SK-N-SH (cell line): ENCODE data around the gene DSCAM. TPM values are rescaled to one million over a fixed set of nuclear protein-coding genes. Genes with fewer than 3 reads are reported as not detected.

Experiments
- CTCF ChIA-PET: fragments of 300-600, 350-600 bp; formaldehyde crosslinking; extraction: SDS; loops from one replicate; lab custom pipeline; 2021; lab: Yijun Ruan, JAX
- POLR2A ChIA-PET: fragments of 350-600 bp; sonication (Branson Sonifier 250); formaldehyde crosslinking; extraction: SDS; loops from one replicate; lab custom pipeline; 2020; ENCODE audit warnings: antibody characterized with exemption, inconsistent platforms; lab: Yijun Ruan, JAX
- DNase-seq: peaks from one replicate; pipeline ENCODE4 v3.0.0; 2012
- H2AFZ ChIP-seq: fragments of 200-600 bp; sonication (generic); 2 replicates; pipeline ENCODE4 v1.8.1; 2016; ENCODE audit warnings: antibody characterized with exemption, mild to moderate bottlenecking, low read depth
- H3F3A ChIP-seq: fragments of 200-600 bp; sonication (generic); replicated peaks from 2 replicates; pipeline ENCODE3; 2016; ENCODE audit warnings: antibody characterized with exemption, mild to moderate bottlenecking; ENCODE audit not compliant: insufficient read depth
- H3K27ac ChIP-seq, 2 experiments: fragments of 200-500 bp in 1 of 2; fragments of 200-600 bp in 1 of 2; sonication (Bioruptor generic) in 1 of 2; sonication (generic), shearing (Covaris generic) in 1 of 2; 2 replicates each; pipeline versions ENCODE4 v1.5.1 to v1.6.1; 2014 to 2016; ENCODE audit warnings: low read depth in 2 of 2, inconsistent platforms in 1 of 2, low read length in 1 of 2, mild to moderate bottlenecking in 1 of 2, mixed read lengths in 1 of 2
- H3K27me3 ChIP-seq: fragments of 200-600 bp; sonication (generic), shearing (Covaris generic); 2 replicates; pipeline ENCODE4 v1.6.1; 2016; ENCODE audit warnings: mixed run types; ENCODE audit not compliant: insufficient read depth
- H3K36me3 ChIP-seq, 2 experiments: fragments of 200-500 bp in 1 of 2; fragments of 200-600 bp in 1 of 2; sonication (Bioruptor generic) in 1 of 2; sonication (generic) in 1 of 2; replicated peaks in 1 of 2; 2 replicates each; pipeline versions ENCODE3 to v1.5.1; 2014 to 2016; ENCODE audit warnings: low read length in 1 of 2, mild to moderate bottlenecking in 1 of 2; ENCODE audit not compliant: insufficient read depth in 2 of 2, control insufficient read depth in 1 of 2
- H3K4me1 ChIP-seq, 2 experiments: fragments of 200-500 bp in 1 of 2; fragments of 200-600 bp in 1 of 2; sonication (Bioruptor generic) in 1 of 2; sonication (generic), shearing (Covaris generic) in 1 of 2; 2 replicates each; pipeline versions ENCODE4 v1.5.1 to v1.6.1; 2014 to 2016; ENCODE audit warnings: low read depth in 1 of 2, low read length in 1 of 2, mixed run types in 1 of 2; ENCODE audit not compliant: insufficient read depth in 2 of 2, control insufficient read depth in 1 of 2
- H3K4me2 ChIP-seq: fragments of 200-600 bp; sonication (generic), shearing (Covaris generic); 2 replicates; pipeline ENCODE4 v1.6.1; 2017; ENCODE audit warnings: mixed run types
- H3K4me3 ChIP-seq, 2 experiments: fragments of 200-500 bp in 1 of 2; fragments of 200-600 bp in 1 of 2; sonication (Bioruptor generic) in 1 of 2; sonication (generic), shearing (Covaris generic) in 1 of 2; 2 replicates each; pipeline versions ENCODE4 v1.5.1 to v1.8.1; 2014 to 2016; ENCODE audit warnings: low read depth in 2 of 2, inconsistent platforms in 1 of 2, low read length in 1 of 2, mild to moderate bottlenecking in 1 of 2, mixed read lengths in 1 of 2, moderate library complexity in 1 of 2
- H3K79me2 ChIP-seq: fragments of 200-600 bp; sonication (generic); 2 replicates; pipeline ENCODE4 v1.8.1; 2017; ENCODE audit warnings: mild to moderate bottlenecking; ENCODE audit not compliant: insufficient read depth
- H3K9ac ChIP-seq: fragments of 200-600 bp; sonication (generic); 2 replicates; pipeline ENCODE4 v1.6.1; 2017; ENCODE audit warnings: mixed run types
- H3K9me2 ChIP-seq: fragments of 200-600 bp; sonication (generic); 2 replicates; pipeline ENCODE4 v1.6.1; 2017; ENCODE audit warnings: mixed run types
- H3K9me3 ChIP-seq: fragments of 200-600 bp; sonication (generic); 2 replicates; pipeline ENCODE4 v1.6.1; 2017; ENCODE audit warnings: mixed run types, mild to moderate bottlenecking, moderate library complexity
- H4K20me1 ChIP-seq: fragments of 200-600 bp; sonication (generic); 2 replicates; pipeline ENCODE4 v1.6.1; 2017; ENCODE audit warnings: mild to moderate bottlenecking, mixed run types; ENCODE audit not compliant: insufficient read depth
- ELF1 ChIP-seq: IDR thresholded peaks from 2 replicates; pipeline ENCODE4 v1.4.0; 2012
- FOXM1 ChIP-seq: IDR thresholded peaks from 2 replicates; pipeline ENCODE4 v1.4.0; 2012; ENCODE audit warnings: low read depth, mild to moderate bottlenecking
- GABPA ChIP-seq: IDR thresholded peaks from 2 replicates; pipeline ENCODE4 v1.4.0; 2012; ENCODE audit warnings: low read depth, mild to moderate bottlenecking
- MEF2A ChIP-seq: IDR thresholded peaks from 2 replicates; pipeline ENCODE4 v1.4.0; 2012; ENCODE audit warnings: low read depth, borderline replicate concordance
- MXI1 ChIP-seq: IDR thresholded peaks from 2 replicates; pipeline ENCODE4 v1.6.1; 2012; ENCODE audit warnings: mild to moderate bottlenecking, low read depth, low read length, improper control_type of control experiment
- NFIC ChIP-seq: IDR thresholded peaks from 2 replicates; pipeline ENCODE4 v1.4.0; 2012; ENCODE audit warnings: borderline replicate concordance
- RCOR1 ChIP-seq: fragments of 150-350 bp; IDR thresholded peaks from 2 replicates; pipeline ENCODE4 v1.6.1; 2017; ENCODE audit warnings: antibody characterized with exemption, low read length
- RFX5 ChIP-seq: IDR thresholded peaks from 2 replicates; pipeline ENCODE4 v1.6.1; 2012; ENCODE audit warnings: mild to moderate bottlenecking, improper control_type of control experiment, low read length
- SIN3A ChIP-seq: IDR thresholded peaks from 2 replicates; pipeline ENCODE4 v1.6.1; 2012; ENCODE audit warnings: low read depth, mild to moderate bottlenecking, low read length, moderate library complexity, borderline replicate concordance
- TCF12 ChIP-seq: IDR thresholded peaks from 2 replicates; pipeline ENCODE4 v1.4.0; 2012
- WGBS: methylation state at CpG from one replicate; pipeline ENCODE4 v1.1.6; 2017; ENCODE audit warnings: low lambda C conversion rate; 5-methylcytosine and 5-hydroxymethylcytosine counted together
- polyA plus RNA-seq, 3 experiments: library from polyadenylated mRNA; depleted of rRNA; stranded (reverse); fragments of >200 nt; gene quantifications; 2 replicates each; pipeline ENCODE4 v1.2.3, GENCODE V29; 2012
- TF ChIP-seq, protein P1 (sequence below): IDR thresholded peaks from 2 replicates; pipeline ENCODE4 v1.4.0; 2012; ENCODE audit warnings: low read depth, borderline replicate concordance
- TF ChIP-seq, protein P2 (sequence below): IDR thresholded peaks from 2 replicates; pipeline ENCODE4 v1.4.0; 2012; ENCODE audit warnings: low read depth, borderline replicate concordance
- TF ChIP-seq, protein P3 (sequence below): fragments of 150-350 bp; IDR thresholded peaks from 2 replicates; pipeline ENCODE4 v1.6.1; 2017; ENCODE audit warnings: antibody characterized with exemption, low read length, low read depth, borderline replicate concordance

DSCAM gene
- polyA plus RNA-seq, 1 of the 3 experiments (the other 2 are of a cell fraction) = not detected

DNA sequence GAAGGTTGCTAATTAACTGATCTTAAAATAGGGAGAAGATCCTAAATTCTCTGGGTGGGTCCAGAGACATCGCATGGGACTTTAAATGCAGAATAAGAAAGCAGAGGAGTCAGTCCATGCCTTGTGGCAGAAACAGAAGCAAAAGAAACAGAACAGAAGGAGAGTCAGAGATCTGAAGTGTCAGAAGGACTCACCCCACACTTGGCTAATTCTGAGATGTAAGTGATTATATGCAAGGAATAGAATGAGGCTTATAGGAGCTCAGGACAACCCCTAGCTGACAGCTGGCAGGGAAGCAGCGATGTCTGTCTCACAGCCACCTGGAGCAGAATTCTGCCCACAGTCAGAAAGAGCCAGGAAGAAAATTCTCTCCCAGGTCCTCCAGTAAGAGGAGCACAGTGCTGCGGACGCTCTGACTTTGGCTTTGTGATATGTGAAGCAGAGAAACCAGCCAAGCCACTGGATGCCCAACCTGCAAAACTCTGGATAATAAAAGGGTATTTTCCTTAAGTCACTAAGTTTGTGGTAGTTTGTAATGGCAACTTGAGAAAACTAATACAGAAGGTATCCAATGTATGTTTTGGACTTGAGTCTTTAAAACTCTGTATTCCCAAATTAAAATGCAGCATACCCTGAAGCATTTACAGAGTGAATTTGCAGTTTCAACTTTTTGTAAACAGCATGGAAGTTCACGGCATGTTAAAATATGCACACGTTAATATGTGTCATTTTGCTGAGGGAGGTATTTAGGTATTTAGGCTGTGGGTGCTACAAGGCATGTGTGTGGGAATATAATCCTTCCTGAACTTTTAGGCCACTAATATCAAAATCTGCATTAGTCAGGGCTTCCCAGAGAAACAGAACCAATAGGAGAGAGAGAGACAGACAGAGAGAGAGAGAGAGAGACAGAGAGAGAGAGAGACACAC, 591.2 kb downstream of the DSCAM start:
- H3K9me2 ChIP-seq = no peaks in the 10 kb centered on the region
- no peaks in the 10 kb centered on the region for H3F3A ChIP-seq
- H3K4me2 ChIP-seq = no peak overlapping the region
- H3K9ac ChIP-seq = no peak overlapping the region
- no peaks in the 10 kb centered on the region for H3K9me3 ChIP-seq
- H3K4me3 ChIP-seq = no peak overlapping the region
- ChIA-PET POLR2A (no interaction called here), CTCF (interaction anchor here (3.9 kb wide), 1 partner anchor 130 kb away, joined by 20 read pairs; no protein-coding TSS in a partner anchor)
- H3K4me1 ChIP-seq = peaks cover 0 to 31% of the 10 kb centered on the region in 2 experiments; a peak in 2 of 4 replicates
- no peak for DNase-seq
- H3K27me3 ChIP-seq = no peaks in the 10 kb centered on the region
- WGBS = 42% methylated on average over 6 of the region's 6 CpGs
- peak overlapping the region in 1 of 2 experiments; percentile 92; a peak in 2 of 4 replicates for H3K27ac ChIP-seq
- TF ChIP-seq ELF1 (no peak), NFIC (no peak), GABPA (no peak), FOXM1 (no peak), RFX5 (no peak), TCF12 (no peak), SIN3A (no peak), RCOR1 (no peak), MXI1 (no peak), MEF2A (no peak)
- TF ChIP-seq, protein P1, sequence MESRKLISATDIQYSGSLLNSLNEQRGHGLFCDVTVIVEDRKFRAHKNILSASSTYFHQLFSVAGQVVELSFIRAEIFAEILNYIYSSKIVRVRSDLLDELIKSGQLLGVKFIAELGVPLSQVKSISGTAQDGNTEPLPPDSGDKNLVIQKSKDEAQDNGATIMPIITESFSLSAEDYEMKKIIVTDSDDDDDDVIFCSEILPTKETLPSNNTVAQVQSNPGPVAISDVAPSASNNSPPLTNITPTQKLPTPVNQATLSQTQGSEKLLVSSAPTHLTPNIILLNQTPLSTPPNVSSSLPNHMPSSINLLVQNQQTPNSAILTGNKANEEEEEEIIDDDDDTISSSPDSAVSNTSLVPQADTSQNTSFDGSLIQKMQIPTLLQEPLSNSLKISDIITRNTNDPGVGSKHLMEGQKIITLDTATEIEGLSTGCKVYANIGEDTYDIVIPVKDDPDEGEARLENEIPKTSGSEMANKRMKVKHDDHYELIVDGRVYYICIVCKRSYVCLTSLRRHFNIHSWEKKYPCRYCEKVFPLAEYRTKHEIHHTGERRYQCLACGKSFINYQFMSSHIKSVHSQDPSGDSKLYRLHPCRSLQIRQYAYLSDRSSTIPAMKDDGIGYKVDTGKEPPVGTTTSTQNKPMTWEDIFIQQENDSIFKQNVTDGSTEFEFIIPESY = no peak
- TF ChIP-seq, protein P2, sequence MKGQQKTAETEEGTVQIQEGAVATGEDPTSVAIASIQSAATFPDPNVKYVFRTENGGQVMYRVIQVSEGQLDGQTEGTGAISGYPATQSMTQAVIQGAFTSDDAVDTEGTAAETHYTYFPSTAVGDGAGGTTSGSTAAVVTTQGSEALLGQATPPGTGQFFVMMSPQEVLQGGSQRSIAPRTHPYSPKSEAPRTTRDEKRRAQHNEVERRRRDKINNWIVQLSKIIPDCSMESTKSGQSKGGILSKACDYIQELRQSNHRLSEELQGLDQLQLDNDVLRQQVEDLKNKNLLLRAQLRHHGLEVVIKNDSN = no peak
- TF ChIP-seq, protein P3, sequence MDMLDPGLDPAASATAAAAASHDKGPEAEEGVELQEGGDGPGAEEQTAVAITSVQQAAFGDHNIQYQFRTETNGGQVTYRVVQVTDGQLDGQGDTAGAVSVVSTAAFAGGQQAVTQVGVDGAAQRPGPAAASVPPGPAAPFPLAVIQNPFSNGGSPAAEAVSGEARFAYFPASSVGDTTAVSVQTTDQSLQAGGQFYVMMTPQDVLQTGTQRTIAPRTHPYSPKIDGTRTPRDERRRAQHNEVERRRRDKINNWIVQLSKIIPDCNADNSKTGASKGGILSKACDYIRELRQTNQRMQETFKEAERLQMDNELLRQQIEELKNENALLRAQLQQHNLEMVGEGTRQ = no peak
- H3K36me3 ChIP-seq = no peaks in the 10 kb centered on the region
- no peaks in the 10 kb centered on the region for H4K20me1 ChIP-seq
- no peak overlapping the region for H2AFZ ChIP-seq
- no peaks in the 10 kb centered on the region for H3K79me2 ChIP-seq
